ENCODE results near the gene ZNF512. TPM values are rescaled to one million over a fixed set of nuclear protein-coding genes. Genes with fewer than 3 reads are reported as not detected.

Gene ZNF512, protein sequence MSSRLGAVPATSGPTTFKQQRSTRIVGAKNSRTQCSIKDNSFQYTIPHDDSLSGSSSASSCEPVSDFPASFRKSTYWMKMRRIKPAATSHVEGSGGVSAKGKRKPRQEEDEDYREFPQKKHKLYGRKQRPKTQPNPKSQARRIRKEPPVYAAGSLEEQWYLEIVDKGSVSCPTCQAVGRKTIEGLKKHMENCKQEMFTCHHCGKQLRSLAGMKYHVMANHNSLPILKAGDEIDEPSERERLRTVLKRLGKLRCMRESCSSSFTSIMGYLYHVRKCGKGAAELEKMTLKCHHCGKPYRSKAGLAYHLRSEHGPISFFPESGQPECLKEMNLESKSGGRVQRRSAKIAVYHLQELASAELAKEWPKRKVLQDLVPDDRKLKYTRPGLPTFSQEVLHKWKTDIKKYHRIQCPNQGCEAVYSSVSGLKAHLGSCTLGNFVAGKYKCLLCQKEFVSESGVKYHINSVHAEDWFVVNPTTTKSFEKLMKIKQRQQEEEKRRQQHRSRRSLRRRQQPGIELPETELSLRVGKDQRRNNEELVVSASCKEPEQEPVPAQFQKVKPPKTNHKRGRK
- total RNA-seq, result 95.4 TPM

DNA sequence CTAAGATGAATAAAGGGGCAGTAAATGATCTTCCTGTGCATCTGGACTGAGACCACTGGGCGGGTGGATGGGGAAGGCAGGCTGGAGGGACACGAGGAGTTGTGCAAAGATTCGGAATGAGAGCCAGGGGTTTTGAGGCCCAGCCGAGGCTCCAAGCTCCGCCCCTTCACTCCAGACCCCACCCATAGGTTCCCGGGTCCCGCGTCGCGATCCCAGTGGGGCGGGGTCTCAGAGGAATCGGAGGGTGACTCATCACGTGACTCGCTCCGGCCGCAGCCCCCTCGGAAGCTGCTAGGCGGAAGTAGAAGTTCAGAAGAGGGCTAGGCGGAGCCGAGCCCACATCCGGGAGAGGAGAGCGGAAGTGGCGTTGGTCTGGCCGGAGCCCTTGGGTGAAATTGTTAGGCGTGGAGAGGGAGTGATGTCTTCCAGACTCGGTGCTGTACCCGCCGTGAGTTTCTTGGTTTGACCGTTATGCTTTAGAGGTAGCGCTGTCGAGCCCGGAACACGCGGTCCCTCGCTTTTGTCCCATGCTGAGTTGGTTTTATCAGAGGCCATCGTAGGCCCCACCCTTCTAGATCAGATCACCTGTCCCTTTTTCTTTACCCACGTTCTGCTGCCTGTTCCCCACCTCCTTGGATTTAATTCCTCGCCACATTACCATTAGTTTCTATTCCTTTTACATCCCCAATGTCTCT is at the start of gene ZNF512:
TSS of gene ZNF512 (plus strand) at position 348 of the 695 bp plus-strand sequence. CDS start at position 419, 71 bp downstream.

DNA sequence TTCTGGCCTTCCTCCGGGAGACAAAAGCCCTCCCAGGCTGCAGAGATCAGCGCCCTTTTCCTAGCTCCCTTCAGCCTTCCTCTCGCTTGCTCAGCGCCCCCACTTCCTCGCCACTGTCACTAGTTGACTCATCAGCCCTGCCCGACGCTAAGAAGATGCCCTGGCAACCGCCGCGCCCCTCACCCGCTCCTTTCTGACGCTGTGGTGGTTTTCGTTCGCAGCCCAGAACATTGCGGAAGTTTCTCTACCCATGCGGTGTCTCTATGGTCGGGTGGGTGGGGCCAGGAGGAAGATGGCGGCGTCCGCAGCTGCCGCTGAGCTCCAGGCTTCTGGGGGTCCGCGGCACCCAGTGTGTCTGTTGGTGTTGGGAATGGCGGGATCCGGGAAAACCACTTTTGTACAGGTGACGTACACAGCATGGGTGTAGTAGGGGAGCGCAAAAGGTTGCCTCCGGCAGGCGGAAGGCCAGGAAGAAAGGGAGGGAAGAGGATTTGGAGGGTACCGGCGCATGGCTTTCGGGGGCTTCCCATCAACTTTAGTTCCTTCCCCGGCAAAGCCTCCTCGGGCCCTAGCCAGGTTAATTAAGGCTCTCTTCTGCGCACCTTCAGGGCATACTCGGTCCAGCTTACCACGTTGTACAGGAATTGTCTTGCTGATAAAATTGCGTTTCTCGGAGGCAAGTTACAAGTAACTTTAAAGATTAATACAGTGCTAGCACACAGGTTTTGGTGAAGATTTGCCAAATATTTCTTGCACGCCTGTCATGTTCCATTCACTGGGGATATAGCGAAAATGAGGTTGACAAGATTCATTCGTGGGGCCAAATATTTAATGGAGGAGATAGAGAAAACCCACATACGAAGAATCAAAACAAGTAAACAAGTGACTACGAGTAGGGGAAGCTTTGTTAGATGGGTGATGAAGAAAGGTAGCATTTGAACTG is 46.2 kb downstream of the ZNF512 start, which contains the start of the genes CCDC121 and GPN1:
TSS of gene CCDC121 (minus strand) at position 246 of the 943 bp plus-strand sequence. CDS start 1,213 bp downstream, outside the sequence.
TSS of gene GPN1 (plus strand) at position 284 of the 943 bp plus-strand sequence. CDS start at position 293, 9 bp downstream.

DNA sequence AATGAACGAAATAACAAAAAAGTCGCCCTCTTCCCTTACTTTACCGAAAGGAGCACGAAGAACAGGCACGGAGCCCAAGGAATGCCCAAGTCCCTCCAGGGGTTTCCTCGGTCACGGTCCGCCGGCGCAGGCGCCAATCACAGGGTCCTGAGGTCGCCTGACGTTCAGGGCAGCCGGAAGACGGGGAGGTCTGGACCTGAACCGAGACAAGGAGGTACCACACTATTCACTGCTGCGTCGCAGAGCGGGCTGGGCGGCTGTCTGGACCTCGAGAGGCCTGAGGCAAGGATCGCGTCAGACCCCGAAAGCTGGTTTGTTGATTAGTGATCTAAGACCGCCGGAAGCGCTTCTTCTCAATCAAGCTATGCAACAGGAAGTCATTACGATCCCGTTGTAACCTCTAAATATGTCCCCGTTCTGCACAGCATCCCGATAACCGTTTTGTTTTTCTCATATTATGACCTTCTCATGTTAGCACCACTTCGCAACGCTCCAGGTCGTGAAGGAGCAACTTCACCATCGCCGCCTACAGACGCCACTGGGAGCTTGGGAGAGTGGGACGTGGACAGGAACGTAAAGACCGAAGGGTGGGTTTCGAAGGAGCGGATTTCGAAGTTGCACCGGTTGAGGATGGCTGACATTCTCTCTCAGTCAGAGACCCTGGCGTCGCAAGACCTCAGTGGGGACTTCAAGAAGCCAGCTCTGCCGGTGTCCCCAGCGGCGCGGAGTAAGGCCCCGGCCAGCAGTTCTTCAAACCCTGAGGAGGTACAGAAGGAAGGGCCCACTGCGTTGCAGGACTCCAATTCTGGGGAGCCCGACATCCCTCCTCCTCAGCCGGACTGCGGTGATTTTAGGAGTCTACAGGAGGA is 80.7 kb downstream of the ZNF512 start, which contains the start of the genes SLC4A1AP and SUPT7L:
TSS of gene SLC4A1AP (plus strand) at position 605 of the 869 bp plus-strand sequence. CDS start at position 631, 26 bp downstream.
TSS of gene SUPT7L (minus strand) at position 330 of the 869 bp plus-strand sequence. CDS start 1,422 bp downstream, outside the sequence.

Other genes starting within 250 kb of the ZNF512 start
- gene GTF3C2, start 226.3 kb upstream of the ZNF512 start, total RNA-seq, result 46.5 TPM
- 30.0 TPM for gene EIF2B4, start 212.7 kb upstream of the ZNF512 start, total RNA-seq
- 72.6 TPM for gene SNX17, start 212.4 kb upstream of the ZNF512 start, total RNA-seq
- gene ZNF513, start 202.3 kb upstream of the ZNF512 start, total RNA-seq, result 11.6 TPM
- 54.4 TPM for gene PPM1G, start 173.5 kb upstream of the ZNF512 start, total RNA-seq
- gene NRBP1, start 154.4 kb upstream of the ZNF512 start, total RNA-seq, result 108 TPM
- gene KRTCAP3, start 140.7 kb upstream of the ZNF512 start, total RNA-seq, result not detected
- 57.2 TPM for gene IFT172, start 93.3 kb upstream of the ZNF512 start, total RNA-seq
- 13.7 TPM for gene FNDC4, start 87.8 kb upstream of the ZNF512 start, total RNA-seq
- not detected for gene GCKR, start 86.2 kb upstream of the ZNF512 start, total RNA-seq
- gene CCDC121, start 46.0 kb downstream of the ZNF512 start, total RNA-seq, result 12.6 TPM
- gene GPN1, start 46.0 kb downstream of the ZNF512 start, total RNA-seq, result 37.1 TPM
- gene SUPT7L, start 80.6 kb downstream of the ZNF512 start, total RNA-seq, result 42.6 TPM
- 38.5 TPM for gene SLC4A1AP, start 80.8 kb downstream of the ZNF512 start, total RNA-seq
- 167 TPM for gene MRPL33, start 188.7 kb downstream of the ZNF512 start, total RNA-seq

All from camera-type eye (tissue), 1 donor.